C4-2B (cell line): Measurements from ENCODE around the gene KLC3.
"Not testable (repeated sequence)": the region's sequence is repeated elsewhere in the genome, so short reads cannot be mapped to it uniquely, and the experiment has no call there.

Experiments
- CTCF ChIP-seq: fragments of 450-650 bp; conservative IDR thresholded peaks from 2 replicates; pipeline ENCODE4 v1.5.1; 2017; ENCODE audit warnings: mild to moderate bottlenecking
- ZFX ChIP-seq: fragments of 450-650 bp; IDR thresholded peaks from 2 replicates; pipeline ENCODE4 v1.6.1; 2017

DNA sequence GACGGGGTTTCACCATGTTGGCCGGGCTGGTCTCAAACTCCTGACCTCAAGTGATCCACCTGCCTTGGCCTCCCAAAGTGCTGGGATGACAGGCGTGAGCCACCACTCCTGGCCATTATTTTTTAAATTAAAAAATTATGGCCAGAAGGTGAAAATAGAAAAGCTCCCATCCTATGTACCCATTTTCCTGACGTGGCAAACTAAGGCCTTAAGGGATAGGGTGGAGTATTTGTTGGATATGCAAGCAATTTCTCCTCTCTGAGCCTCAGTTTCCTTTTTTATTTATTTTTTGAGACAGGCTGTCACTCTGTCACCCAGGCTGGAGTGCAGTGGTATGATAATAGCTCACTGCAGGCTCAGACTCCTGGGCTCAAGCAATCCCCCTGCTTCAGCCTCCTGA, 5.7 kb upstream of the KLC3 start:
- not testable (repeated sequence) for TF ChIP-seq CTCF, ZFX
